Measurements from ENCODE around the gene RAB29. TPM values are rescaled to one million over a fixed set of nuclear protein-coding genes. Genes with fewer than 3 reads are reported as not detected.
"Not testable (repeated sequence)": the region's sequence is repeated elsewhere in the genome, so short reads cannot be mapped to it uniquely, and the experiment has no call there.

RAB29 gene
- total RNA-seq, 2 donors from 2014 or later = 23.5 to 47.2 TPM

DNA sequence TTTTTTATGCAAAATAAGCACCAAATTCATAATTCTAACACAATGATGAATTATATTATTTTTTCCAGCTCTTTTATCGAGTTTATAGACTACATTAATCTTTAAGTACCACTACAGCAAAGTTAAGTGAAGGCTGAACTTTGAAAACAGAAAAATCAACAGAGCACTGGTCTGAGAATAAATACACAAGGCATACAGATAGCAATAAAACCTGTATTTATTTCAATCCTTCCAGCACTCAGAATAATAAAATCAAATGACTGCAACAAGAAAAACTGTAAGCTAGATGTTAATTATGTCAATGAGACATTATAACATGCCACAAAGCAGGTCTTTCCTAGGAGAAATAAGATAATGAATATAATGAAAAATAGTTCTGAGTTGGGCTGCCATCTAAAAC lies 49.8 kb downstream of the RAB29 start:
- peaks cover 14% of the 10 kb centered on the region for H3K36me3 ChIP-seq

DNA sequence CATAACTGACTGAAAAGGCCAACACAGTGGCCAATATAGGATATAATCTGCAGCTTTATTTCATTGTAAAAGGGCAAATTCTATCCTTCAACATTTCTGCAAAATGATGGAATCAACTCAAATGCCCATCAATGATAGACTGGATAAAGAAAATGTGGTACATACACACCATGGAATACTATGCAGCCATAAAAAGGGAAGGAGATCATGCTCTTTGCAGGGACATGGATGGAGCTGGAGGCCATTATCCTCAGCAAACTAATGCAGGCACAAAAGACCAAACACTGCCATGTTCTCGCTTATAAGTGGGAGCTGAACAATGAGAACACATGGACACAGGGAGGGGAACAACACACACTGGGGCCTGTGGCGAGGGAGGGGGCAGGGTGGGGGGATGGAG lies 54.5 kb downstream of the RAB29 start:
- not testable (repeated sequence) for H3K9me3 ChIP-seq; ATAC-seq (ENCODE audit: insufficient number of reproducible peaks, low FRiP score, low read depth); H3K27me3 ChIP-seq (replicated peaks; ENCODE audit: insufficient read depth); H3K4me3 ChIP-seq; H3K27ac ChIP-seq; H3K4me1 ChIP-seq (ENCODE audit: control insufficient read depth in 1 of 2, low read depth in 2 of 2); DNase-seq (ENCODE audit: low spot score)
- peaks cover 38% of the 10 kb centered on the region for H3K36me3 ChIP-seq

More for the DNA sequence above, 49.8 kb downstream of the RAB29 start:
- H3K27me3 ChIP-seq (replicated peaks; ENCODE audit: insufficient read depth) = no peaks in the 10 kb centered on the region
- H3K9me3 ChIP-seq = no peaks in the 10 kb centered on the region
- no peak overlapping the region for H3K27ac ChIP-seq
- TF ChIP-seq, protein P1, sequence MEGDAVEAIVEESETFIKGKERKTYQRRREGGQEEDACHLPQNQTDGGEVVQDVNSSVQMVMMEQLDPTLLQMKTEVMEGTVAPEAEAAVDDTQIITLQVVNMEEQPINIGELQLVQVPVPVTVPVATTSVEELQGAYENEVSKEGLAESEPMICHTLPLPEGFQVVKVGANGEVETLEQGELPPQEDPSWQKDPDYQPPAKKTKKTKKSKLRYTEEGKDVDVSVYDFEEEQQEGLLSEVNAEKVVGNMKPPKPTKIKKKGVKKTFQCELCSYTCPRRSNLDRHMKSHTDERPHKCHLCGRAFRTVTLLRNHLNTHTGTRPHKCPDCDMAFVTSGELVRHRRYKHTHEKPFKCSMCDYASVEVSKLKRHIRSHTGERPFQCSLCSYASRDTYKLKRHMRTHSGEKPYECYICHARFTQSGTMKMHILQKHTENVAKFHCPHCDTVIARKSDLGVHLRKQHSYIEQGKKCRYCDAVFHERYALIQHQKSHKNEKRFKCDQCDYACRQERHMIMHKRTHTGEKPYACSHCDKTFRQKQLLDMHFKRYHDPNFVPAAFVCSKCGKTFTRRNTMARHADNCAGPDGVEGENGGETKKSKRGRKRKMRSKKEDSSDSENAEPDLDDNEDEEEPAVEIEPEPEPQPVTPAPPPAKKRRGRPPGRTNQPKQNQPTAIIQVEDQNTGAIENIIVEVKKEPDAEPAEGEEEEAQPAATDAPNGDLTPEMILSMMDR (IDR thresholded peaks at IDR 0.05) = no peak
- peaks cover 0 to 19% of the 10 kb centered on the region in 2 donors for H3K4me1 ChIP-seq (ENCODE audit: control insufficient read depth in 1 of 2, low read depth in 2 of 2)
- ATAC-seq (ENCODE audit: insufficient number of reproducible peaks, low FRiP score, low read depth) (no peak), DNase-seq (ENCODE audit: low spot score) (no peak)
- H3K4me3 ChIP-seq = no peak overlapping the region

DNA sequence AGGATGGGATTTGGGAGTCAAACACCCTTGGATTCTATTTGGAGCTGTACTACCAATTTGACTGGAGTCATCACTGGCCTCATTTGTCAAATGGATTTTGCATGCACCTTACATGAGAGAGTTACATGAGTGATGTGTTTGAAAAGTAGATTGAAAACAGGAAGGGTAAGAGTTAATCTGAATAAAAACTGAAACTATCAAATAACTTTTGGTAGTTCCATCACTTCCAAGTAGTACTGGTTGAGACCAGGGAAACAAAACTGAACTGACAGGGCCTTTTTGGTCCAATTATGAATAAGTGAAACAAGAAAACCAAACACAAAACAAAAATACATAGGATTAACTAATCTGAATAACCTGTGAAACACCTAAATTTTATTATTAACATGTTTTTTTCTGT lies 55.5 kb downstream of the RAB29 start:
- H3K36me3 ChIP-seq = peaks cover 42% of the 10 kb centered on the region

DNA sequence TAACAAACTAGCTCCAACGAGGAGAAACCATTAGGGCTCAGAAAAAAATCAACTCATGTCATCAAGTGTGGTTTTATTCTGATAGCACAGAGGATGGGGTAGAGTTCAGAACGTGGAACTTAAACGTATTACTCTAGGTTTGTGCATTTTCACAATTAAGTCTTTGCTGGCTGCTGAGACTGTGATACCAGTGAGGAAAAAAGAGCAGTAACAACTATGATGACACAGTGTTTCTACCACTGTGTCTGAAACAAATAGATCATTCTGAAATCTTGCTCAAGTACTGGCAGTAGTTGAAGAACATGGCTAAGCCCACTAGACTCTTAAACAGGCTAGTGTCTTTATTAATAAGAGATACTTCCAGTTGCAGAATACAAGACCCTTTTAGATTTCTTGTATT lies 56.3 kb downstream of the RAB29 start:
- TF ChIP-seq, protein P1 (IDR thresholded peaks at IDR 0.05) = no peak
- H3K27me3 ChIP-seq (replicated peaks; ENCODE audit: insufficient read depth) = no peaks in the 10 kb centered on the region
- peaks cover 0 to under 1% of the 10 kb centered on the region in 2 donors for H3K4me1 ChIP-seq (ENCODE audit: control insufficient read depth in 1 of 2, low read depth in 2 of 2)
- no peak overlapping the region for H3K4me3 ChIP-seq
- no peak for DNase-seq (ENCODE audit: low spot score)
- H3K36me3 ChIP-seq = peaks cover 42% of the 10 kb centered on the region
- H3K9me3 ChIP-seq = no peaks in the 10 kb centered on the region
- ATAC-seq (ENCODE audit: insufficient number of reproducible peaks, low FRiP score, low read depth) = no peak
- H3K27ac ChIP-seq = no peak overlapping the region

More for the DNA sequence above, 55.5 kb downstream of the RAB29 start:
- no peak overlapping the region for H3K4me3 ChIP-seq
- H3K4me1 ChIP-seq (ENCODE audit: control insufficient read depth in 1 of 2, low read depth in 2 of 2) = no peaks in the 10 kb centered on the region
- no peak overlapping the region for H3K27ac ChIP-seq
- TF ChIP-seq, protein P1 (IDR thresholded peaks at IDR 0.05) = no peak
- no peaks in the 10 kb centered on the region for H3K27me3 ChIP-seq (replicated peaks; ENCODE audit: insufficient read depth)
- DNase-seq (ENCODE audit: low spot score) (no peak), ATAC-seq (ENCODE audit: insufficient number of reproducible peaks, low FRiP score, low read depth) (no peak)
- H3K9me3 ChIP-seq = no peaks in the 10 kb centered on the region

Other genes with a start within 250 kb of the RAB29 start
- 10 to 100 TPM; 20.2 to 34.4 TPM for gene ELK4, start 143.5 kb downstream of the RAB29 start, total RNA-seq
- 1 to 10 TPM; 5.3 to 8.3 TPM for gene SLC45A3, start 95.0 kb downstream of the RAB29 start, total RNA-seq
- gene NUCKS1, start 25.3 kb downstream of the RAB29 start, total RNA-seq = 100 to 1,000 TPM in 1 of 2 donors, 10 to 100 TPM in 1; 80.6 to 116 TPM
- 10 to 100 TPM; 26.7 to 64.1 TPM for gene SLC41A1, start 37.7 kb upstream of the RAB29 start, total RNA-seq
- gene PM20D1, start 74.7 kb upstream of the RAB29 start, total RNA-seq = under 1 TPM in 1 of 2 donors, not detected in 1; 0.14 TPM
- gene SLC26A9, start 168.0 kb upstream of the RAB29 start, total RNA-seq = 1 to 10 TPM in 1 of 2 donors, not detected in 1; 1.1 TPM
- gene RAB7B, start 227.9 kb upstream of the RAB29 start, total RNA-seq = 10 to 100 TPM in 1 of 2 donors, 1 to 10 TPM in 1; 2.5 to 12.0 TPM
- gene CTSE, start 248.4 kb upstream of the RAB29 start, total RNA-seq = 10 to 100 TPM in 1 of 2 donors, not detected in 1; 22.2 TPM